ENCODE measurements around the gene TMEM184B.
"Not testable (repeated sequence)": the region's sequence is repeated elsewhere in the genome, so short reads cannot be mapped to it uniquely, and the experiment has no call there.

The TMEM184B gene

GRCh38 chr22:38203855-38204514 is 68.8 kb downstream of the TMEM184B start:
- no peak for DNase-seq (ENCODE audit: low read depth)

- DNase-seq (ENCODE audit: low read depth), result no peak
These were observed 69.6 kb downstream of the TMEM184B start for GRCh38 chr22:38203090-38203810.

GRCh38 chr22:38202437-38203089 is 70.2 kb downstream of the TMEM184B start:
- peak; percentile 35 for DNase-seq (ENCODE audit: low read depth)

GRCh38 chr22:38201711-38202436 is 70.9 kb downstream of the TMEM184B start, which contains the start of gene MAFF:
Gene MAFF, plus strand, starts transcription at chr22:38201994. Its CDS starts 11,860 bp downstream, at chr22:38213854.
- DNase-seq (ENCODE audit: low read depth), result peak; percentile 88

GRCh38 chr22:38201371-38201710 is 71.5 kb downstream of the TMEM184B start:
- DNase-seq (ENCODE audit: low read depth), result no peak

- no peak for DNase-seq (ENCODE audit: low read depth)
These were observed 72.8 kb downstream of the TMEM184B start for GRCh38 chr22:38199826-38200559.

- no peak for DNase-seq (ENCODE audit: low read depth)
These were observed 75.9 kb downstream of the TMEM184B start for GRCh38 chr22:38196791-38197419.

GRCh38 chr22:38193580-38193979 is 79.2 kb downstream of the TMEM184B start:
- DNase-seq (ENCODE audit: low read depth), result no peak

GRCh38 chr22:38192475-38192863 is 80.3 kb downstream of the TMEM184B start:
- no peak for DNase-seq (ENCODE audit: low read depth)

GRCh38 chr22:38191731-38192474 is 80.9 kb downstream of the TMEM184B start:
- no peak for DNase-seq (ENCODE audit: low read depth)

- DNase-seq (ENCODE audit: low read depth), result no peak
These were observed 81.8 kb downstream of the TMEM184B start for GRCh38 chr22:38191055-38191454.

GRCh38 chr22:38190581-38190980 is 82.2 kb downstream of the TMEM184B start:
- DNase-seq (ENCODE audit: low read depth), result no peak

- DNase-seq (ENCODE audit: low read depth), result no peak
These were observed 83.7 kb downstream of the TMEM184B start for GRCh38 chr22:38189104-38189503.

GRCh38 chr22:38187413-38188212 is 85.2 kb downstream of the TMEM184B start:
- no peak for DNase-seq (ENCODE audit: low read depth)

GRCh38 chr22:38186429-38186828 is 86.4 kb downstream of the TMEM184B start:
- no peak for DNase-seq (ENCODE audit: low read depth)

- DNase-seq (ENCODE audit: low read depth), result no peak
These were observed 88.0 kb downstream of the TMEM184B start for GRCh38 chr22:38184788-38185187.

- DNase-seq (ENCODE audit: low read depth), result peak; percentile 96
These were observed 91.2 kb downstream of the TMEM184B start, which contains the start of gene PLA2G6 for GRCh38 chr22:38181453-38182200. Gene PLA2G6, minus strand, starts transcription at chr22:38181830. Its CDS starts 12,404 bp downstream, at chr22:38169426.

- no peak for DNase-seq (ENCODE audit: low read depth)
These were observed 91.9 kb downstream of the TMEM184B start for GRCh38 chr22:38180841-38181452.

GRCh38 chr22:38178605-38178937 is 94.2 kb downstream of the TMEM184B start:
- not testable (repeated sequence) for DNase-seq (ENCODE audit: low read depth)
